ENCODE data around the gene USP44. TPM values are rescaled to one million over a fixed set of nuclear protein-coding genes. Genes with fewer than 3 reads are reported as not detected.

Gene USP44
- total and polyA plus RNA-seq, 2 of the 13 experiments (the other 11 are each of a cell fraction or from before 2014, with no cell fraction given): 0.05 to 0.07 TPM

DNA sequence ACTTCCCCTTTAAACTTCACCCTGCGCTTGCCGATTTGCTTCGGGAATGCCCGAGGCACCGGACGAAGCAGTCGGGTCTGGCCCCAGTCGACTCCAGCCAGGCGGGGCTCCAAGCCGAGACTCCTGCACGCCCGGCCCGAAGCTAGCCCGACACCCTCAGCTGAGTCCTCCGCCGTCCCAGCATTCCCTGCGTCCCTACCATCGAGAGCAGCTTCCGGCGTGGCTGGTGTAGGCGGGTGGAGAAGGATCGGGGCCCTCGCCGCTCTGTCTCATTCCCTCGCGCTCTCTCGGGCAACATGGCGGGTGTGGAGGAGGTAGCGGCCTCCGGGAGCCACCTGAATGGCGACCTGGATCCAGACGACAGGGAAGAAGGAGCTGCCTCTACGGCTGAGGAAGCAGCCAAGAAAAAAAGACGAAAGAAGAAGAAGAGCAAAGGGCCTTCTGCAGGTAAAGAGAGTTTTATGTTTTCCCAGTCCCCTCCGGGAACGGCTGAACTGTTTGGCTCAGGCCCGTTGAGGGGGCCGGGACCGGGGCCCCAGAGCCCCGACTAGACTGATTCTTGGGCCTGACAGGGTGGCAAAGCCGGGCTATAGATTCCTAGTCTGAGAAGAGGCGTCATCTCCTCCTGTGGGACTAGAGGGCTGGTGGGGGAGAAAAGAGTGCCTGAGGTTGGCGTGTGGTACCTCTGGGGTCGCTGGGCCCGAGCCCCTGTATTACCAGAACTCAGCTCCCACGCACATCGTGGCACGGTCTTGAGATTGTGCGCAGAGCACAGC is 77.2 kb downstream of the USP44 start, which contains the start of gene METAP2 (continued):
- TF ChIP-seq, protein P1, sequence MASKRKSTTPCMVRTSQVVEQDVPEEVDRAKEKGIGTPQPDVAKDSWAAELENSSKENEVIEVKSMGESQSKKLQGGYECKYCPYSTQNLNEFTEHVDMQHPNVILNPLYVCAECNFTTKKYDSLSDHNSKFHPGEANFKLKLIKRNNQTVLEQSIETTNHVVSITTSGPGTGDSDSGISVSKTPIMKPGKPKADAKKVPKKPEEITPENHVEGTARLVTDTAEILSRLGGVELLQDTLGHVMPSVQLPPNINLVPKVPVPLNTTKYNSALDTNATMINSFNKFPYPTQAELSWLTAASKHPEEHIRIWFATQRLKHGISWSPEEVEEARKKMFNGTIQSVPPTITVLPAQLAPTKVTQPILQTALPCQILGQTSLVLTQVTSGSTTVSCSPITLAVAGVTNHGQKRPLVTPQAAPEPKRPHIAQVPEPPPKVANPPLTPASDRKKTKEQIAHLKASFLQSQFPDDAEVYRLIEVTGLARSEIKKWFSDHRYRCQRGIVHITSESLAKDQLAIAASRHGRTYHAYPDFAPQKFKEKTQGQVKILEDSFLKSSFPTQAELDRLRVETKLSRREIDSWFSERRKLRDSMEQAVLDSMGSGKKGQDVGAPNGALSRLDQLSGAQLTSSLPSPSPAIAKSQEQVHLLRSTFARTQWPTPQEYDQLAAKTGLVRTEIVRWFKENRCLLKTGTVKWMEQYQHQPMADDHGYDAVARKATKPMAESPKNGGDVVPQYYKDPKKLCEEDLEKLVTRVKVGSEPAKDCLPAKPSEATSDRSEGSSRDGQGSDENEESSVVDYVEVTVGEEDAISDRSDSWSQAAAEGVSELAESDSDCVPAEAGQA (IDR thresholded peaks at IDR 0.05; ENCODE audit: low read depth): peak; percentile 80
- TF ChIP-seq, protein P1 (CRISPR knock-in tag; IDR thresholded peaks at IDR 0.05; ENCODE audit: borderline replicate concordance): no peak
- no peak for TF ChIP-seq ZNF468 (CRISPR knock-in tag; IDR thresholded peaks at IDR 0.05)
- TF ChIP-seq, protein P2, sequence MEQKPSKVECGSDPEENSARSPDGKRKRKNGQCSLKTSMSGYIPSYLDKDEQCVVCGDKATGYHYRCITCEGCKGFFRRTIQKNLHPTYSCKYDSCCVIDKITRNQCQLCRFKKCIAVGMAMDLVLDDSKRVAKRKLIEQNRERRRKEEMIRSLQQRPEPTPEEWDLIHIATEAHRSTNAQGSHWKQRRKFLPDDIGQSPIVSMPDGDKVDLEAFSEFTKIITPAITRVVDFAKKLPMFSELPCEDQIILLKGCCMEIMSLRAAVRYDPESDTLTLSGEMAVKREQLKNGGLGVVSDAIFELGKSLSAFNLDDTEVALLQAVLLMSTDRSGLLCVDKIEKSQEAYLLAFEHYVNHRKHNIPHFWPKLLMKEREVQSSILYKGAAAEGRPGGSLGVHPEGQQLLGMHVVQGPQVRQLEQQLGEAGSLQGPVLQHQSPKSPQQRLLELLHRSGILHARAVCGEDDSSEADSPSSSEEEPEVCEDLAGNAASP (CRISPR knock-in tag; IDR thresholded peaks at IDR 0.05; ENCODE audit: borderline replicate concordance): peak; percentile 65; the same call in 1 of the 2 replicates
- TF ChIP-seq, protein P3, sequence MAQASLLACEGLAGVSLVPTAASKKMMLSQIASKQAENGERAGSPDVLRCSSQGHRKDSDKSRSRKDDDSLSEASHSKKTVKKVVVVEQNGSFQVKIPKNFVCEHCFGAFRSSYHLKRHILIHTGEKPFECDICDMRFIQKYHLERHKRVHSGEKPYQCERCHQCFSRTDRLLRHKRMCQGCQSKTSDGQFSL (CRISPR knock-in tag; IDR thresholded peaks at IDR 0.05): peak; percentile 48
- TF ChIP-seq ELF1 (CRISPR knock-in tag; IDR thresholded peaks at IDR 0.05): peak; percentile 86
- TF ChIP-seq, protein P4, sequence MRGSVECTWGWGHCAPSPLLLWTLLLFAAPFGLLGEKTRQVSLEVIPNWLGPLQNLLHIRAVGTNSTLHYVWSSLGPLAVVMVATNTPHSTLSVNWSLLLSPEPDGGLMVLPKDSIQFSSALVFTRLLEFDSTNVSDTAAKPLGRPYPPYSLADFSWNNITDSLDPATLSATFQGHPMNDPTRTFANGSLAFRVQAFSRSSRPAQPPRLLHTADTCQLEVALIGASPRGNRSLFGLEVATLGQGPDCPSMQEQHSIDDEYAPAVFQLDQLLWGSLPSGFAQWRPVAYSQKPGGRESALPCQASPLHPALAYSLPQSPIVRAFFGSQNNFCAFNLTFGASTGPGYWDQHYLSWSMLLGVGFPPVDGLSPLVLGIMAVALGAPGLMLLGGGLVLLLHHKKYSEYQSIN (CRISPR knock-in tag; IDR thresholded peaks at IDR 0.05; ENCODE audit: borderline replicate concordance): no peak
- peak; percentile 92 for TF ChIP-seq ZNF431 (CRISPR knock-in tag; IDR thresholded peaks at IDR 0.05; ENCODE audit: borderline replicate concordance, low read depth)
- TF ChIP-seq DR1 (CRISPR knock-in tag; IDR thresholded peaks at IDR 0.05): peak; percentile 83
- peak; percentile 82; the same call in 1 of the 2 replicates for TF ChIP-seq ZNF589 (CRISPR knock-in tag; conservative IDR thresholded peaks at IDR 0.05)
- peak; percentile 56; the same call in 1 of the 2 replicates for TF ChIP-seq ZMYM2 (CRISPR knock-in tag; IDR thresholded peaks at IDR 0.05)
- TF ChIP-seq ZNF816 (CRISPR knock-in tag; IDR thresholded peaks at IDR 0.05; ENCODE audit: borderline replicate concordance): no peak
- TF ChIP-seq ZNF616 (CRISPR knock-in tag; IDR thresholded peaks at IDR 0.05; ENCODE audit: low read depth): 0 out of 2 replicates have a peak, but pooled peaks have one; percentile 38
- TF ChIP-seq, protein P5, sequence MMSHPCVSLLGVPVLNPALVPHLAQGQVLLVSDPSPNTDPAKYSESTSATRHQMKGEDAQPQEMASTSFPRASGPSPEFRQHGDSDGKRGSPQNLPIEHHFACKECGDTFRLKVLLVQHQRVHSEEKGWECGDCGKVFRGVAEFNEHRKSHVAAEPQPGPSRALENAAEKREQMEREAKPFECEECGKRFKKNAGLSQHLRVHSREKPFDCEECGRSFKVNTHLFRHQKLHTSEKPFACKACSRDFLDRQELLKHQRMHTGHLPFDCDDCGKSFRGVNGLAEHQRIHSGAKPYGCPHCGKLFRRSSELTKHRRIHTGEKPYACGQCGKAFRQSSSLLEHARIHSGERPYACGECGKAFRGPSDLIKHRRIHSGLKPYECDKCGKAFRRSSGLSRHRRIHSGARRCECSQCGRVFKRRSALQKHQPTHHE (CRISPR knock-in tag; IDR thresholded peaks at IDR 0.05; ENCODE audit: borderline replicate concordance): peak; percentile 71; the same call in 1 of the 2 replicates
- peak; percentile 78; the same call in 1 of the 2 replicates for TF ChIP-seq ARID2 (CRISPR knock-in tag; IDR thresholded peaks at IDR 0.05; ENCODE audit: borderline replicate concordance)
- TF ChIP-seq FOXO1 (CRISPR knock-in tag; IDR thresholded peaks at IDR 0.05): peak; percentile 49; the same call in 1 of the 2 replicates
- peak; percentile 88 for TF ChIP-seq SRY (CRISPR knock-in tag; IDR thresholded peaks at IDR 0.05)
- TF ChIP-seq MAFG (CRISPR knock-in tag; IDR thresholded peaks at IDR 0.05): no peak
- no peak for TF ChIP-seq TCF7 (IDR thresholded peaks at IDR 0.05; ENCODE audit: low read depth)

Measured in HepG2 (cell line).